ENCODE measurements around the gene TLR4.

DNA sequence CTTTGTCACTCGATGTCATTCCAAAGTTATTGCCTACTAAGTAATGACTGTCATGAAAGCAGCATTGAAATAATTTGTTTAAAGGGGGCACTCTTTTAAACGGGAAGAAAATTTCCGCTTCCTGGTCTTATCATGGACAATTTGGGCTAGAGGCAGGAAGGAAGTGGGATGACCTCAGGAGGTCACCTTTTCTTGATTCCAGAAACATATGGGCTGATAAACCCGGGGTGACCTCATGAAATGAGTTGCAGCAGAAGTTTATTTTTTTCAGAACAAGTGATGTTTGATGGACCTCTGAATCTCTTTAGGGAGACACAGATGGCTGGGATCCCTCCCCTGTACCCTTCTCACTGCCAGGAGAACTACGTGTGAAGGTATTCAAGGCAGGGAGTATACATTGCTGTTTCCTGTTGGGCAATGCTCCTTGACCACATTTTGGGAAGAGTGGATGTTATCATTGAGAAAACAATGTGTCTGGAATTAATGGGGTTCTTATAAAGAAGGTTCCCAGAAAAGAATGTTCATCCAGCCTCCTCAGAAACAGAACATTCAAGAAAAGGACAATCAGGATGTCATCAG is 11.3 kb downstream of the TLR4 start:
- TF ChIP-seq, protein P1, sequence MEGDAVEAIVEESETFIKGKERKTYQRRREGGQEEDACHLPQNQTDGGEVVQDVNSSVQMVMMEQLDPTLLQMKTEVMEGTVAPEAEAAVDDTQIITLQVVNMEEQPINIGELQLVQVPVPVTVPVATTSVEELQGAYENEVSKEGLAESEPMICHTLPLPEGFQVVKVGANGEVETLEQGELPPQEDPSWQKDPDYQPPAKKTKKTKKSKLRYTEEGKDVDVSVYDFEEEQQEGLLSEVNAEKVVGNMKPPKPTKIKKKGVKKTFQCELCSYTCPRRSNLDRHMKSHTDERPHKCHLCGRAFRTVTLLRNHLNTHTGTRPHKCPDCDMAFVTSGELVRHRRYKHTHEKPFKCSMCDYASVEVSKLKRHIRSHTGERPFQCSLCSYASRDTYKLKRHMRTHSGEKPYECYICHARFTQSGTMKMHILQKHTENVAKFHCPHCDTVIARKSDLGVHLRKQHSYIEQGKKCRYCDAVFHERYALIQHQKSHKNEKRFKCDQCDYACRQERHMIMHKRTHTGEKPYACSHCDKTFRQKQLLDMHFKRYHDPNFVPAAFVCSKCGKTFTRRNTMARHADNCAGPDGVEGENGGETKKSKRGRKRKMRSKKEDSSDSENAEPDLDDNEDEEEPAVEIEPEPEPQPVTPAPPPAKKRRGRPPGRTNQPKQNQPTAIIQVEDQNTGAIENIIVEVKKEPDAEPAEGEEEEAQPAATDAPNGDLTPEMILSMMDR (IDR thresholded peaks at IDR 0.05): no peak
- TF ChIP-seq POLR2A (IDR thresholded peaks at IDR 0.05): no peak
- TF ChIP-seq EP300 (IDR thresholded peaks at IDR 0.05): no peak

Measured in stomach (tissue), 4 donors.